ENCODE measurements around the gene IL6ST.
"Not testable (repeated sequence)": the region's sequence is repeated elsewhere in the genome, so short reads cannot be mapped to it uniquely, and the experiment has no call there.

GRCh38 chr5:56038206-56038605, 43.4 kb upstream of the IL6ST start:
- not testable (repeated sequence) for TF ChIP-seq CTCF (conservative IDR thresholded peaks at IDR 0.05; ENCODE audit: low read length); EZH2phosphoT487 (IDR thresholded peaks at IDR 0.05; ENCODE audit: borderline replicate concordance)

Data from Loucy (cell line).